ENCODE results near the gene TBC1D3C.
"Not testable (repeated sequence)": the region's sequence is repeated elsewhere in the genome, so short reads cannot be mapped to it uniquely, and the experiment has no call there.

GRCh38 chr17:38068534-38068933, at the start of gene TBC1D3C:
- not testable (repeated sequence) for TF ChIP-seq GATA2, GATA3 (IDR thresholded peaks at IDR 0.05; ENCODE audit: low read depth, low read length)
